Breast epithelium (tissue), 4 donors: ENCODE measurements around the gene MDH1B. TPM values are rescaled to one million over a fixed set of nuclear protein-coding genes. Genes with fewer than 3 reads are reported as not detected.
A peak's percentile ranks its signal among the peaks of the same experiment; 100 is the strongest.

ENCODE experiments used
- DNase-seq, 2 donors: peaks; one replicate each; pipeline ENCODE4 v3.0.0-alpha.2; 2019; ENCODE audit warnings: low spot score in 2 of 2
- H3K27ac ChIP-seq, 2 donors: fragments of 200-600 bp; sonication (generic) in 1 of 2; one replicate each; pipeline ENCODE4 v1.5.1; 2016 to 2019; ENCODE audit warnings: mild to moderate bottlenecking in 1 of 2
- H3K27me3 ChIP-seq, 2 donors: fragments of 200-600 bp; sonication (generic) in 1 of 2; one replicate each; pipeline versions ENCODE4 v1.5.1 to v1.6.0; 2017 to 2019; ENCODE audit warnings: control low read depth in 1 of 2, mild to moderate bottlenecking in 1 of 2
- H3K36me3 ChIP-seq: fragments of 200-600 bp; one replicate; pipeline ENCODE4 v1.5.1; 2019
- H3K4me1 ChIP-seq, 2 donors: fragments of 200-600 bp; sonication (generic); one replicate each; pipeline ENCODE4 v1.5.1; 2016 to 2019; ENCODE audit warnings: control low read depth in 1 of 2
- H3K4me3 ChIP-seq, 3 donors: fragments of 200-600 bp; sonication (generic); 1 replicate in 2 of 3; 2 replicates in 1 of 3; pipeline ENCODE4 v1.5.1; 2016 to 2019; ENCODE audit warnings: mild to moderate bottlenecking in 3 of 3, moderate library complexity in 2 of 3
- H3K9me3 ChIP-seq, 2 donors: fragments of 200-600 bp; sonication (generic) in 1 of 2; one replicate each; pipeline ENCODE4 v1.5.1; 2016 to 2019; ENCODE audit warnings: control low read depth in 1 of 2
- CTCF ChIP-seq, 3 donors: fragments of 450-650 bp; IDR thresholded peaks; one replicate each; pipeline ENCODE4 v1.5.1; 2016 to 2017; ENCODE audit warnings: antibody characterized with exemption in 3 of 3, mild to moderate bottlenecking in 3 of 3, moderate library complexity in 3 of 3
- POLR2A ChIP-seq: fragments of 450-650 bp; IDR thresholded peaks from one replicate; pipeline ENCODE4 v1.6.1; 2016; ENCODE audit warnings: antibody characterized with exemption, mild to moderate bottlenecking, moderate library complexity
- POLR2AphosphoS5 ChIP-seq, 3 donors: sonication (generic); formaldehyde crosslinking; IDR thresholded peaks; one replicate each; pipeline ENCODE4 v1.6.1; 2017; ENCODE audit warnings: antibody characterized with exemption in 3 of 3
- intact Hi-C: fragments of 100-400 bp; cut with DNase I; formaldehyde crosslinking; loops from one replicate; pipeline ENCODE4 v1.15.1; 2023; ENCODE audit warnings: low total_unique reads
- total RNA-seq, 3 donors: library from RNA; depleted of rRNA; stranded (reverse); fragments of >200 nt; gene quantifications; one replicate each; pipeline ENCODE4 v1.1.0, GENCODE V29; 2016

The MDH1B gene
- total RNA-seq, 3 donors from 2014 or later, result 0.64 to 4.7 (median 2.0) TPM

GRCh38 chr2:206802654-206803514 is 37.8 kb upstream of the MDH1B start:
- H3K4me3 ChIP-seq, result no peak overlapping the region
- no peaks in the 10 kb centered on the region for H3K4me1 ChIP-seq
- intact Hi-C loops, result no loop called here
- no peaks in the 10 kb centered on the region for H3K27me3 ChIP-seq
- no peaks in the 10 kb centered on the region for H3K9me3 ChIP-seq
- H3K27ac ChIP-seq, result no peak overlapping the region
- TF ChIP-seq POLR2AphosphoS5 (IDR thresholded peaks at IDR 0.05) (no peak), CTCF (IDR thresholded peaks at IDR 0.05) (no peak), POLR2A (no peak)
- no peak for DNase-seq
- H3K36me3 ChIP-seq, result no peaks in the 10 kb centered on the region

DNA sequence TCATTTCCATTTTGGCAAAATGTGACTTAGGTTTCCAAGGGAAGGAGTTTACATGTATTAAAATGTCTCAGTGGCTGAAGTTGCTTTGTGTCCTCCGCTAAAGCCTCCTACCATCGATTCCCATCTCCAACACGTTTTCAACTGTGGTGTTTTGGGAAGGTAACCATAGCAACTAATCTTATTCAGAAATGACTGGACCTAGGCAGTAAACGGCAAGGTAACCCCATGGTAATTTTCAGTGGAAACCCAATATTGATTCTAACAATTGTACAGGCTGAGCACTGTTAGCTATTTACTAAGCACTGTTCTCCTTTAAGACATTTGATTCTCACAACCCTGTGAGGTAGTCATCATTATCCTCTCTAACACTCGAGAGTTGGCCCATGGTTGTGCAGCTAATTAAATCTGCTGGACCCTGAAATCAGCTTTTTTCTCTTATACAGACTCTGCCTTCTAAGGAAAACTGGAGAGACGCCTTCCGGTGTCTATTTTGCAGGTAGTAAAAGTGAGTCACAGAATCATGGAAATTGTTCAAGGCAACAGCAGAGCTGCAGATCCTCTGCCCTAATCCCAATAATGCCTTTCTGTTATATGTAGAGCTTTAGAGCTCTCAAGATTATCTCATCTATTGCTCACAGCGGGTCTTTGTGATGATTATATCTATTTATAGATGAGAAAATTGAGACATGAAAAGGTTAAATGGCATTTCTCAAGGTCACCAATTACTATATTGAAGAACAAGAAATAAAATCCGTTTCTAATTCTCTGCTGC is 36.5 kb upstream of the MDH1B start:
- Histone ChIP-seq H3K27me3 (no peaks in the 10 kb centered on the region), H3K4me3 (no peak overlapping the region), H3K27ac (no peak overlapping the region), H3K4me1 (no peaks in the 10 kb centered on the region), H3K9me3 (no peaks in the 10 kb centered on the region), H3K36me3 (no peaks in the 10 kb centered on the region)
- no peak for DNase-seq
- TF ChIP-seq POLR2AphosphoS5 (IDR thresholded peaks at IDR 0.05), result no peak
- no peak for TF ChIP-seq POLR2A
- TF ChIP-seq CTCF (IDR thresholded peaks at IDR 0.05), result no peak
- intact Hi-C loops, result no loop called here

GRCh38 chr2:206800506-206801417 is 35.6 kb upstream of the MDH1B start:
- no peaks in the 10 kb centered on the region for H3K4me1 ChIP-seq
- TF ChIP-seq POLR2A (no peak), CTCF (IDR thresholded peaks at IDR 0.05) (peak in 2 of 3 donors; percentile 69 to 71), POLR2AphosphoS5 (IDR thresholded peaks at IDR 0.05) (peak in 1 of 3 donors; percentile 19)
- H3K36me3 ChIP-seq, result no peaks in the 10 kb centered on the region
- no peak overlapping the region for H3K4me3 ChIP-seq
- no peak overlapping the region for H3K27ac ChIP-seq
- no peaks in the 10 kb centered on the region for H3K27me3 ChIP-seq
- DNase-seq, result peak; percentile 44 to 60
- no peaks in the 10 kb centered on the region for H3K9me3 ChIP-seq
- intact Hi-C loops, result no loop called here

DNA sequence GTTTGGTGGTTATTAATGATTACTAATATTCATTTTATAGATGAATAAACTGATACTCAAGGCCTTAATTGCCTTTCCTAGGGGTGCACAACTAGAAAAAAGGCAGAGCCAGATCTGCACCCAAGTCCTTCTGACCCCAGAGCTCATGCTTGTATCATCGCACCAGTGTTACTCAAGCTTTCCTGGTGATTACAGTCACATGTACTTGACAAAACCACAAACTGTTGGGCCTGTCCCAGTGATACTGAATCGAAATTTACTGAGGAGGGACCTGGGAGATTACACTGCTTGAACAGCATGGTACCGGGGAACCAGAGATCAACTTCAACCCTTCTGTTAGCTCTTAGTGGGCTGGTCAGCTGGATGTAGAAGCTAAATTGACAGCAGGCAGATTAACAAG is 34.0 kb upstream of the MDH1B start:
- no peaks in the 10 kb centered on the region for H3K9me3 ChIP-seq
- H3K27ac ChIP-seq, result no peak overlapping the region
- H3K4me3 ChIP-seq, result no peak overlapping the region
- DNase-seq, result no peak
- no peaks in the 10 kb centered on the region for H3K36me3 ChIP-seq
- TF ChIP-seq POLR2AphosphoS5 (IDR thresholded peaks at IDR 0.05) (no peak), POLR2A (no peak), CTCF (IDR thresholded peaks at IDR 0.05) (no peak)
- H3K27me3 ChIP-seq, result no peaks in the 10 kb centered on the region
- intact Hi-C loops, result loop anchor here (10.0 kb wide), 1 partner anchor 686 kb away; no protein-coding TSS in a partner anchor
- no peaks in the 10 kb centered on the region for H3K4me1 ChIP-seq
